H9 (cell line): ENCODE data around the gene MTOR. TPM values are rescaled to one million over a fixed set of nuclear protein-coding genes. Genes with fewer than 3 reads are reported as not detected.

Experiments
- DNase-seq: peaks from one replicate; pipeline ENCODE4 v3.0.0-alpha.2; 2017
- H2AFZ ChIP-seq: one replicate; pipeline ENCODE4 v1.6.1; 2013; ENCODE audit warnings: mild to moderate bottlenecking, low read length, control low read depth, moderate library complexity
- H2AK5ac ChIP-seq: 2 replicates; pipeline ENCODE4 v1.6.1; 2013; ENCODE audit warnings: low read length, control low read depth, mixed read lengths; ENCODE audit not compliant: insufficient read length
- H2BK120ac ChIP-seq: one replicate; pipeline ENCODE4 v1.6.1; 2013; ENCODE audit warnings: low read depth, mild to moderate bottlenecking, low read length, control low read depth, inconsistent platforms; ENCODE audit not compliant: poor library complexity, severe bottlenecking
- H2BK12ac ChIP-seq: 2 replicates; pipeline ENCODE4 v1.6.1; 2013; ENCODE audit warnings: low read length, control low read depth, mixed read lengths, low read depth; ENCODE audit not compliant: insufficient read length
- H2BK15ac ChIP-seq: 2 replicates; pipeline ENCODE4 v1.6.1; 2013; ENCODE audit warnings: low read depth, low read length, control low read depth
- H2BK20ac ChIP-seq: one replicate; pipeline ENCODE4 v1.6.1; 2013; ENCODE audit warnings: low read depth, mild to moderate bottlenecking, low read length, control low read depth, inconsistent platforms; ENCODE audit not compliant: poor library complexity, severe bottlenecking
- H2BK5ac ChIP-seq: 2 replicates; pipeline ENCODE4 v1.6.1; 2013; ENCODE audit warnings: low read length, control low read depth, mixed read lengths; ENCODE audit not compliant: insufficient read length
- H3K14ac ChIP-seq: 2 replicates; pipeline ENCODE4 v1.6.1; 2013; ENCODE audit warnings: low read length, control low read depth; ENCODE audit not compliant: insufficient read depth
- H3K18ac ChIP-seq: 2 replicates; pipeline ENCODE4 v1.6.1; 2013; ENCODE audit warnings: low read depth, mild to moderate bottlenecking, mixed read lengths, low read length, control low read depth; ENCODE audit not compliant: insufficient read length
- H3K23ac ChIP-seq: 2 replicates; pipeline ENCODE4 v1.6.1; 2013; ENCODE audit warnings: low read length, control low read depth, mixed read lengths, low read depth; ENCODE audit not compliant: insufficient read length
- H3K23me2 ChIP-seq: 2 replicates; pipeline ENCODE4 v1.6.1; 2013; ENCODE audit warnings: low read depth, mild to moderate bottlenecking, mixed read lengths, low read length, control low read depth; ENCODE audit not compliant: insufficient read length, poor library complexity, severe bottlenecking
- H3K27ac ChIP-seq: 2 replicates; pipeline ENCODE4 v1.5.1; 2013; ENCODE audit warnings: low read length, control low read depth, mixed read lengths, low read depth; ENCODE audit not compliant: insufficient read length
- H3K27me3 ChIP-seq: 2 replicates; pipeline ENCODE4 v1.6.1; 2013; ENCODE audit warnings: low read length, control low read depth, inconsistent platforms; ENCODE audit not compliant: insufficient read depth
- H3K4ac ChIP-seq: 2 replicates; pipeline ENCODE4 v1.6.1; 2013; ENCODE audit warnings: low read depth, mild to moderate bottlenecking, control low read depth, inconsistent platforms, low read length, moderate library complexity
- H3K4me1 ChIP-seq: 2 replicates; pipeline ENCODE4 v1.6.1; 2013; ENCODE audit warnings: low read length, control low read depth, inconsistent platforms; ENCODE audit not compliant: insufficient read depth
- H3K4me2 ChIP-seq: 2 replicates; pipeline ENCODE4 v1.6.1; 2013; ENCODE audit warnings: low read length, control low read depth, mixed read lengths; ENCODE audit not compliant: insufficient read length, insufficient read depth
- H3K56ac ChIP-seq: 2 replicates; pipeline ENCODE4 v1.6.1; 2013; ENCODE audit warnings: low read depth, mild to moderate bottlenecking, mixed read lengths, low read length, control low read depth; ENCODE audit not compliant: insufficient read length
- H3K79me1 ChIP-seq: 2 replicates; pipeline ENCODE4 v1.6.1; 2013; ENCODE audit warnings: low read depth, mild to moderate bottlenecking, moderate library complexity, low read length, control low read depth, inconsistent platforms; ENCODE audit not compliant: insufficient read depth, poor library complexity, severe bottlenecking
- H3K79me2 ChIP-seq: 2 replicates; pipeline ENCODE4 v1.6.1; 2013; ENCODE audit warnings: low read length, control low read depth, inconsistent platforms; ENCODE audit not compliant: insufficient read depth
- H3K9ac ChIP-seq: 2 replicates; pipeline ENCODE4 v1.6.1; 2013; ENCODE audit warnings: low read length, control low read depth, mixed read lengths; ENCODE audit not compliant: insufficient read length; ENCODE audit errors: extremely low read depth
- H3K9me3 ChIP-seq: one replicate; pipeline ENCODE4 v1.6.1; 2013; ENCODE audit warnings: low read depth, low read length, inconsistent platforms; ENCODE audit not compliant: control insufficient read depth
- H3T11ph ChIP-seq: one replicate; pipeline ENCODE4 v1.6.1; 2013; ENCODE audit warnings: mild to moderate bottlenecking, low read length, control low read depth, inconsistent platforms
- H4K20me1 ChIP-seq: one replicate; pipeline ENCODE4 v1.6.1; 2013; ENCODE audit not compliant: control insufficient read depth, insufficient read length, insufficient read depth
- H4K5ac ChIP-seq: 2 replicates; pipeline ENCODE4 v1.6.1; 2013; ENCODE audit warnings: low read depth, mild to moderate bottlenecking, mixed read lengths, low read length, control low read depth; ENCODE audit not compliant: insufficient read length
- H4K8ac ChIP-seq: replicated peaks from 2 replicates; pipeline ENCODE4 v1.6.1; 2013; ENCODE audit warnings: low read length, control low read depth, mixed read lengths, low read depth; ENCODE audit not compliant: insufficient read length
- H4K91ac ChIP-seq: 2 replicates; pipeline ENCODE4 v1.6.1; 2013; ENCODE audit warnings: low read depth, mild to moderate bottlenecking, moderate library complexity, mixed read lengths, low read length, control low read depth; ENCODE audit not compliant: insufficient read length
- H3K27ac Mint-ChIP-seq, 3 experiments: 2 replicates in 2 of 3; 3 replicates in 1 of 3; pipeline ENCODE4 v1.8.0; 2020 to 2021; ENCODE audit warnings: mixed read lengths in 3 of 3, mild to moderate bottlenecking in 1 of 3, moderate library complexity in 1 of 3
- H3K27me3 Mint-ChIP-seq: 2 replicates; pipeline ENCODE4 v1.8.0; 2021; ENCODE audit warnings: low read depth, mild to moderate bottlenecking, moderate library complexity, mixed read lengths
- H3K36me3 Mint-ChIP-seq, 3 experiments: 2 replicates in 2 of 3; 3 replicates in 1 of 3; pipeline ENCODE4 v1.8.0; 2020 to 2021; ENCODE audit warnings: low read depth in 3 of 3, mixed read lengths in 3 of 3; ENCODE audit not compliant: insufficient read depth in 1 of 3
- H3K4me1 Mint-ChIP-seq, 2 experiments: 2 replicates each; pipeline ENCODE4 v1.8.0; 2020; ENCODE audit warnings: mixed read lengths in 2 of 2
- H3K4me3 Mint-ChIP-seq, 2 experiments: 2 replicates in 1 of 2; 3 replicates in 1 of 2; pipeline ENCODE4 v1.8.0; 2020 to 2021; ENCODE audit warnings: mild to moderate bottlenecking in 2 of 2, mixed read lengths in 2 of 2, moderate library complexity in 1 of 2
- H3K9me3 Mint-ChIP-seq, 2 experiments: 2 replicates in 1 of 2; 3 replicates in 1 of 2; pipeline ENCODE4 v1.8.0; 2020; ENCODE audit warnings: mild to moderate bottlenecking in 2 of 2, mixed read lengths in 2 of 2, moderate library complexity in 1 of 2
- WGBS: extraction: QIAGEN DNeasy Blood & Tissue Kit; methylation state at CpG from one replicate; pipeline ENCODE4 v1.1.7; 2013; ENCODE audit warnings: missing lambda C conversion rate, low lambda C conversion rate, mixed read lengths; ENCODE audit not compliant: insufficient read length; ENCODE audit errors: extremely low coverage; 5-methylcytosine and 5-hydroxymethylcytosine counted together
- total RNA-seq: library from RNA; stranded (reverse); gene quantifications from 2 replicates; pipeline ENCODE4 v1.2.1, GENCODE V29; 2021
- TF ChIP-seq, protein P1 (sequence below): fragments of 200-600 bp; sonication (generic); conservative IDR thresholded peaks from 3 replicates; pipeline ENCODE4 v1.8.0; 2021; ENCODE audit warnings: antibody characterized with exemption, mild to moderate bottlenecking

The MTOR gene
- total RNA-seq, 1 experiment from 2014 or later = 67.5 TPM

DNA sequence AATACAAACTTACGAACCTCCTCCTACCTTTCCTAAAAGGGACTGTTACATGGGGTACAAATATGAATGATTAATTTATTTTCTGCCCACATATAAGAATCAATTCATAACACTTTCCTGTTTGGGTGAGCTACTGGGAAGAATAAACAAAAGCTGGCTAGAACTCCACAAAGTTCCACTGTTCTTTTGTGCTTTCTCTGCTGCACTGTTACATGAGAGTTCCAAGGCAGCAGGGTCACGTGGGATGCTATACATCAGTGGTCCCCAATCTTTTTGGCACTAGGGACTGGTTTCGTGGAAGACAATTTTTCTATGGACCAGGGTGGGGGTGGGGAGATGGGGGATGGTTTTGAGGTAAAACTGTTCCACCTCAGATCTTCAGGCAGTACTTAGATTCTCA is 75.4 kb downstream of the MTOR start:
- H3K56ac ChIP-seq = no peak overlapping the region
- H3K4me2 ChIP-seq = no peak overlapping the region
- H3K18ac ChIP-seq = no peak overlapping the region
- no peak for DNase-seq
- H4K8ac ChIP-seq = no peak overlapping the region
- Mint-ChIP-seq H3K27ac (no peak overlapping the region), H3K36me3 (peaks cover 4 to 48% (median 23%) of the 10 kb centered on the region in 3 experiments; a peak in 6 of 7 replicates), H3K27me3 (no peaks in the 10 kb centered on the region), H3K4me3 (no peak overlapping the region), H3K9me3 (no peaks in the 10 kb centered on the region), H3K4me1 (peaks cover 0 to 6% of the 10 kb centered on the region in 2 experiments; a peak in 1 of 4 replicates)
- no peak overlapping the region for H2BK5ac ChIP-seq
- WGBS = no CpG with 5 or more reads among the region's 3 CpGs
- H3K27me3 ChIP-seq = no peaks in the 10 kb centered on the region
- no peaks in the 10 kb centered on the region for H3K9me3 ChIP-seq
- no peaks in the 10 kb centered on the region for H4K20me1 ChIP-seq
- H3K9ac ChIP-seq = no peak overlapping the region
- no peaks in the 10 kb centered on the region for H3K79me2 ChIP-seq
- H3K27ac ChIP-seq = no peak overlapping the region
- no peak overlapping the region for H2AFZ ChIP-seq
- no peak overlapping the region for H2BK20ac ChIP-seq
- no peak overlapping the region for H2BK12ac ChIP-seq
- H2BK15ac ChIP-seq = no peak overlapping the region
- no peak overlapping the region for H3K23ac ChIP-seq
- no peaks in the 10 kb centered on the region for H3K4me1 ChIP-seq
- H3K79me1 ChIP-seq = no peaks in the 10 kb centered on the region
- H2AK5ac ChIP-seq = no peak overlapping the region
- no peak overlapping the region for H4K91ac ChIP-seq
- TF ChIP-seq, protein P1, sequence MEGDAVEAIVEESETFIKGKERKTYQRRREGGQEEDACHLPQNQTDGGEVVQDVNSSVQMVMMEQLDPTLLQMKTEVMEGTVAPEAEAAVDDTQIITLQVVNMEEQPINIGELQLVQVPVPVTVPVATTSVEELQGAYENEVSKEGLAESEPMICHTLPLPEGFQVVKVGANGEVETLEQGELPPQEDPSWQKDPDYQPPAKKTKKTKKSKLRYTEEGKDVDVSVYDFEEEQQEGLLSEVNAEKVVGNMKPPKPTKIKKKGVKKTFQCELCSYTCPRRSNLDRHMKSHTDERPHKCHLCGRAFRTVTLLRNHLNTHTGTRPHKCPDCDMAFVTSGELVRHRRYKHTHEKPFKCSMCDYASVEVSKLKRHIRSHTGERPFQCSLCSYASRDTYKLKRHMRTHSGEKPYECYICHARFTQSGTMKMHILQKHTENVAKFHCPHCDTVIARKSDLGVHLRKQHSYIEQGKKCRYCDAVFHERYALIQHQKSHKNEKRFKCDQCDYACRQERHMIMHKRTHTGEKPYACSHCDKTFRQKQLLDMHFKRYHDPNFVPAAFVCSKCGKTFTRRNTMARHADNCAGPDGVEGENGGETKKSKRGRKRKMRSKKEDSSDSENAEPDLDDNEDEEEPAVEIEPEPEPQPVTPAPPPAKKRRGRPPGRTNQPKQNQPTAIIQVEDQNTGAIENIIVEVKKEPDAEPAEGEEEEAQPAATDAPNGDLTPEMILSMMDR = no peak
- no peak overlapping the region for H4K5ac ChIP-seq
- no peak overlapping the region for H2BK120ac ChIP-seq
- no peaks in the 10 kb centered on the region for H3K23me2 ChIP-seq
- no peak overlapping the region for H3K4ac ChIP-seq
- no peak overlapping the region for H3K14ac ChIP-seq
- H3T11ph ChIP-seq = no peak overlapping the region
